Activated CD4-positive, alpha-beta memory T cell treated with anti-CD3 and anti-CD28 coated beads, Interleukin-2, amount 10 ng/mL, durations not matched to agents 7 days and 5 days (primary cell): ENCODE data around the gene ARHGEF12. TPM values are rescaled to one million over a fixed set of nuclear protein-coding genes. Genes with fewer than 3 reads are reported as not detected.

Experiments used
- CTCF ChIA-PET: fragments of 350-600 bp; sonication (Branson Sonifier 250); formaldehyde crosslinking; loops from one replicate; lab custom pipeline; 2021; ENCODE audit warnings: antibody characterized with exemption, inconsistent platforms; lab: Charles Lee
- POLR2A ChIA-PET: fragments of 350-600 bp; sonication (Branson Sonifier 250); formaldehyde crosslinking; loops from one replicate; lab custom pipeline; 2021; ENCODE audit warnings: antibody characterized with exemption; lab: Charles Lee
- DNase-seq: peaks from one replicate; pipeline ENCODE4 v3.0.0-alpha.2; 2020
- H3K27ac Mint-ChIP-seq: one replicate; pipeline ENCODE4 v1.8.0; 2021; ENCODE audit warnings: mild to moderate bottlenecking, mixed read lengths
- H3K27me3 Mint-ChIP-seq: one replicate; pipeline ENCODE4 v1.8.0; 2021; ENCODE audit warnings: mixed read lengths
- H3K36me3 Mint-ChIP-seq: one replicate; pipeline ENCODE4 v1.8.0; 2021; ENCODE audit warnings: low read depth, mixed read lengths
- H3K4me1 Mint-ChIP-seq: one replicate; pipeline ENCODE4 v1.8.0; 2021; ENCODE audit warnings: mixed read lengths
- H3K4me3 Mint-ChIP-seq: one replicate; pipeline ENCODE4 v1.8.0; 2021; ENCODE audit warnings: mild to moderate bottlenecking, mixed read lengths
- H3K9me3 Mint-ChIP-seq: one replicate; pipeline ENCODE4 v1.8.0; 2021; ENCODE audit warnings: mixed read lengths
- total RNA-seq, 2 experiments: library from RNA; stranded (reverse); gene quantifications; one replicate each; pipeline ENCODE4 v1.2.3, GENCODE V29; 2021

Gene ARHGEF12
- total RNA-seq, 2 experiments from 2014 or later, result 19.7 to 21.5 TPM

- H3K27ac Mint-ChIP-seq, result no peak overlapping the region
- ChIA-PET POLR2A (interaction anchor here (0.9 kb wide), 1 partner anchor 30 kb away, joined by 3 read pairs; no protein-coding TSS in a partner anchor), CTCF (interaction anchor here (0.6 to 10.1 kb wide), 6 partner anchors 14 to 179 kb away, joined by 3 to 272 read pairs (median 34); partner anchors contain the start of gene POU2F3)
- peaks cover 9% of the 10 kb centered on the region for H3K4me1 Mint-ChIP-seq
- no peaks in the 10 kb centered on the region for H3K9me3 Mint-ChIP-seq
- H3K27me3 Mint-ChIP-seq, result peaks cover 26% of the 10 kb centered on the region
- DNase-seq, result no peak
- H3K36me3 Mint-ChIP-seq, result no peaks in the 10 kb centered on the region
- no peak overlapping the region for H3K4me3 Mint-ChIP-seq
Measured at GRCh38 chr11:120304526-120304925, 31.7 kb upstream of the ARHGEF12 start.

DNA sequence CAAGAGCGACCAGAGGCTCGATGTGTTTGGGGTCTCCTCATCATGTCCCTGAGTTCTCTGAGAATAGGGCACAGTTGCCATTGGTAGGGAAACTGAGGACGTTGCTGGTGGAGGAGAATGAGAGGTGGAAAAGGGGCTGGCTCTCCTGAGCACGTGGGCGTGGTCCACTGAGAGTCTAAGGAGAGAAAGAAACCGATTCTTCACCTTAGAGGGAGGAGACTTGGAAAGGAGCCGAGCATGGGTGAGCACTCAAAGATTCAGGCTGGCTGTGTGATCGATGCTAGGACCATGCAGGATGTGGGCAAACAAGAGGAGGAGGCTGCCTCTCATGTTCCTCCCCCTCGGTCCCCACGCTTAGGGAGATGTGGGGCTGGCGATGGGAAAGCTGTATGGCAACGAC, 30.9 kb upstream of the ARHGEF12 start:
- POLR2A ChIA-PET, result no interaction called here
- no peak for DNase-seq
- CTCF ChIA-PET, result interaction anchor here (9.0 to 10.1 kb wide), 2 partner anchors 60 to 71 kb away, joined by 113 to 272 read pairs; partner anchors contain the start of gene POU2F3
- Mint-ChIP-seq H3K27ac (no peak overlapping the region), H3K9me3 (no peaks in the 10 kb centered on the region), H3K4me1 (peaks cover 9% of the 10 kb centered on the region), H3K4me3 (no peak overlapping the region), H3K36me3 (no peaks in the 10 kb centered on the region), H3K27me3 (peaks cover 21% of the 10 kb centered on the region)

GRCh38 chr11:120306519-120307242, 29.5 kb upstream of the ARHGEF12 start:
- Mint-ChIP-seq H3K4me3 (no peak overlapping the region), H3K4me1 (peaks cover 9% of the 10 kb centered on the region), H3K27me3 (peaks cover 20% of the 10 kb centered on the region), H3K27ac (no peak overlapping the region), H3K9me3 (no peaks in the 10 kb centered on the region), H3K36me3 (no peaks in the 10 kb centered on the region)
- ChIA-PET CTCF (no interaction called here), POLR2A (no interaction called here)
- no peak for DNase-seq

- Mint-ChIP-seq H3K27me3 (peaks cover 16% of the 10 kb centered on the region), H3K9me3 (no peaks in the 10 kb centered on the region), H3K4me1 (peaks cover 9% of the 10 kb centered on the region), H3K36me3 (no peaks in the 10 kb centered on the region), H3K27ac (no peak overlapping the region), H3K4me3 (no peak overlapping the region)
- no peak for DNase-seq
- CTCF ChIA-PET, result no interaction called here
- POLR2A ChIA-PET, result no interaction called here
Measured at GRCh38 chr11:120307476-120307875, 28.7 kb upstream of the ARHGEF12 start.

GRCh38 chr11:120308081-120308480, 28.1 kb upstream of the ARHGEF12 start:
- ChIA-PET CTCF (no interaction called here), POLR2A (no interaction called here)
- H3K9me3 Mint-ChIP-seq, result no peaks in the 10 kb centered on the region
- no peaks in the 10 kb centered on the region for H3K36me3 Mint-ChIP-seq
- no peak for DNase-seq
- H3K27ac Mint-ChIP-seq, result no peak overlapping the region
- no peak overlapping the region for H3K4me3 Mint-ChIP-seq
- H3K27me3 Mint-ChIP-seq, result peaks cover 22% of the 10 kb centered on the region
- H3K4me1 Mint-ChIP-seq, result peaks cover 9% of the 10 kb centered on the region

DNA sequence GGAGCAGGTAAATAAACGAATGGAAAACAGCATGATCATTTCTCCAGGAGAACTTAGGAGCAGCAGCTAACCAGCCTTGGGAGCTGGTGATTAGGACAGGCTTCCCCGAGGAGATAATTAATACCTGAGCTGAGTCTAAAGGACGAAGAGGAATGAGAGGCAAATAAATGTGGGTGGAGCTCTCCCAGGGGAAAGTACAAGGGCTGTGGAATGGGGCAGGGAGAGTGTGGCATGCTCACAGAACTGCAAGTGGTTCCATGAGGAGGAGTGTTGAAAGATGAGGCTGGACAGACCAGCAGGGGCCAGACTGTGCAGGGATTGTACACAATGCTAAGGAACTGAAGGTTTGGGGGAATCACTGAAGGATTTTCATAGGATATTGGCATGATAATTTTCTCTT, 25.3 kb upstream of the ARHGEF12 start:
- H3K27me3 Mint-ChIP-seq, result peaks cover 14% of the 10 kb centered on the region
- DNase-seq, result no peak
- ChIA-PET CTCF (no interaction called here), POLR2A (no interaction called here)
- H3K4me3 Mint-ChIP-seq, result no peak overlapping the region
- H3K36me3 Mint-ChIP-seq, result no peaks in the 10 kb centered on the region
- H3K9me3 Mint-ChIP-seq, result no peaks in the 10 kb centered on the region
- H3K4me1 Mint-ChIP-seq, result peaks cover 2% of the 10 kb centered on the region
- H3K27ac Mint-ChIP-seq, result no peak overlapping the region

- ChIA-PET CTCF (interaction anchor here (1.3 to 1.7 kb wide), 2 partner anchors 12 to 14 kb away, joined by 5 to 6 read pairs; no protein-coding TSS in a partner anchor), POLR2A (no interaction called here)
- H3K4me3 Mint-ChIP-seq, result no peak overlapping the region
- H3K9me3 Mint-ChIP-seq, result no peaks in the 10 kb centered on the region
- peaks cover 2% of the 10 kb centered on the region for H3K4me1 Mint-ChIP-seq
- H3K27me3 Mint-ChIP-seq, result peaks cover 33% of the 10 kb centered on the region
- H3K36me3 Mint-ChIP-seq, result no peaks in the 10 kb centered on the region
- no peak for DNase-seq
- no peak overlapping the region for H3K27ac Mint-ChIP-seq
Measured at GRCh38 chr11:120314861-120315260, 21.4 kb upstream of the ARHGEF12 start.

DNA sequence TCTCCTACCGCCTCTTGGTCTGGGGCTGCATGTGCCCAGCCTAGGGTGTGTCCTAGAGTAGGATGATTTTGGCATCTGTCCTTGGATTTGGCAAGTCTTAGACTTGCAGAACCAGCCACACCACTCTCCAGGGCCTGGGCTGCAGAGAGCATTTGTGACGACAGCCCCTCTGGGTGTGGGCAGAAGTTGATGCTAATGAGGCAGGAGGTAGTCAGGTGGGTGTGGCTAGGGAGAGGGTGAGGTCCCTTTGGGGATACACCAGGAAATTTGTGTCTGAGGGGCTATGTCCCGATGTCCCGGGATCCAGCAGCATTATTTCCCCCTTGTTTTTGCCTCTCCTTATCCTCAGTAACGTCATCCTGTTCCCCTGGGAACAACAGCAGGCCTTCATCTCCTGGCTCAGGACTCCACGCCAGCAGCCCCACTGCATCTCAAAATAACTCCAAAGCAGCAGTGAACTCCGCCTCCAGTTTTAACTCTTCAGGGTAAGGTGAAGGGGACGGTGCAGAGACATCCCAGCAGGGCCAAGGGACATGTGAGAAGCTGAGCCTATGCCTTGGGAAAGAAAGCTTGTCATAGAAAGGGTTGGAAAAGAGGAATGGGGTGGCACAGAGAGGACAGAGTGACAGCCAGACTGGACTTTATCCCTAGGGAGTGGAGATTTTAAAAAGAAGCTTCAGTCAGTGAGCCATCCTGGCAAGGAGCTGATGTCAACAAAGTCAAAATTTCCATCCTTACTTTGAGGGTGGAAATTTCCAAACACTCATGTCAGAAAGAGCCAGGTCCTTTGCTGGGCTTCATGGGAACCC, 19.1 kb upstream of the ARHGEF12 start:
- no peaks in the 10 kb centered on the region for H3K9me3 Mint-ChIP-seq
- H3K27ac Mint-ChIP-seq, result no peak overlapping the region
- H3K4me3 Mint-ChIP-seq, result no peak overlapping the region
- CTCF ChIA-PET, result interaction anchor here (1.2 to 2.7 kb wide), 2 partner anchors 14 to 18 kb away, joined by 3 to 16 read pairs; no protein-coding TSS in a partner anchor
- H3K4me1 Mint-ChIP-seq, result peaks cover 2% of the 10 kb centered on the region
- POLR2A ChIA-PET, result no interaction called here
- no peak for DNase-seq
- no peaks in the 10 kb centered on the region for H3K36me3 Mint-ChIP-seq
- H3K27me3 Mint-ChIP-seq, result peaks cover 41% of the 10 kb centered on the region

GRCh38 chr11:120317689-120318480, 18.3 kb upstream of the ARHGEF12 start:
- Mint-ChIP-seq H3K27ac (no peak overlapping the region), H3K4me1 (peaks cover 2% of the 10 kb centered on the region), H3K4me3 (no peak overlapping the region), H3K36me3 (no peaks in the 10 kb centered on the region), H3K27me3 (peaks cover 35% of the 10 kb centered on the region), H3K9me3 (no peaks in the 10 kb centered on the region)
- CTCF ChIA-PET, result interaction anchor here (1.2 to 2.7 kb wide), 2 partner anchors 15 to 17 kb away, joined by 3 to 16 read pairs; no protein-coding TSS in a partner anchor
- POLR2A ChIA-PET, result no interaction called here
- no peak for DNase-seq

- no peak for DNase-seq
- no peak overlapping the region for H3K4me3 Mint-ChIP-seq
- H3K4me1 Mint-ChIP-seq, result peaks cover 2% of the 10 kb centered on the region
- POLR2A ChIA-PET, result no interaction called here
- CTCF ChIA-PET, result interaction anchor here (2.7 kb wide), 1 partner anchor 16 kb away, joined by 16 read pairs; no protein-coding TSS in a partner anchor
- peaks cover 42% of the 10 kb centered on the region for H3K27me3 Mint-ChIP-seq
- no peak overlapping the region for H3K27ac Mint-ChIP-seq
- no peaks in the 10 kb centered on the region for H3K36me3 Mint-ChIP-seq
- no peaks in the 10 kb centered on the region for H3K9me3 Mint-ChIP-seq
Measured at GRCh38 chr11:120318906-120319305, 17.3 kb upstream of the ARHGEF12 start.

DNA sequence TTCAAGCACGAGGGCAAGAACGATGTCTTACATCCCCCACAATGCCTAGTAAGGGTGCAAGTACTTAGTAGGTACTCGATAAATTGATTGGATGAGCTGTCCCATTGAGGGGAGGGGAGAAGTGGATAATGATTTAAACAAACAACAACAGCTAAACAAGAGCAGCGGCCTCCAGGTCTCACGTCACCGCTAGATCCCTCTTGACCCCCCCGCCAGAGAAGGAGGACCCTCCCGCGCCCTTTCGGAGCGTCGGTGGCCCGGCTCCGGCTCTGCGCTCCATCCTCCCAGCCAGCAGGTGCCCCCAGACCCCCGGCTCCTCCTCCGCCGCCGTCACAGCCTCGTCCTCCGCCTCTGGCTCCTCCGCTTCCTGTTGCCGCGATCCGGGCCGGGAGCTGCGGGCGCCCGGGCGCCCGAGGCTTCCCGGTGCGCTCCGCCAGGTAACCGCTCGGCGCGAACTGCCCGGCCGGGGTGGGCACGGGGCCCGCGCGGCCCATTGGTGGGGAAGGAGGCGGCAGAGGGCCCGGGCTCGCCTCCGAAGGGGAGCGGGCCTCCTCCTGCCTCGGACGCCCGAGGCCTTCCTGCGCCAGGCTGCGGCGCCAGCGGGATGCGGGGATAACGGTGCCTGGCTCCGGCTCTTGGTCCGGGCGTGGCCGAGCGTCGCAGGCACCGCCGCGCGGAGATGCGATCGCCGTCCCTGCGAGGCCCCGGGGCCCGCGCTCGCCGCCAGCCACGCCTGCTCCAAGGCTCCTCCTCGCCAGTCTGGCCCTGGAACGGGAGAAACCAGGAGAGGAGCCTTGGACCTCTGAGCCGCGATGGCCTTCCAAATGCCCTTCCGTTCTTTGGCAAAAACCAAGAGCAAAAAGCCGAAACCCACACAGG, 11.0 kb upstream of the ARHGEF12 start, which contains the start of gene TLCD5:
TLCD5 (plus strand) TSS at position 368 of the 879 bp plus-strand sequence. CDS start 2,143 bp downstream, outside the sequence.
- H3K27ac Mint-ChIP-seq, result peak within 1 kb of the TSS; percentile 3
- POLR2A ChIA-PET, result interaction anchor here (0.7 kb wide), 1 partner anchor 76 kb away, joined by 3 read pairs; no protein-coding TSS in a partner anchor

More for the DNA sequence above, 11.0 kb upstream of the ARHGEF12 start, which contains the start of gene TLCD5:
- CTCF ChIA-PET, result interaction anchor here (1.5 kb wide), 1 partner anchor 9 kb away, joined by 3 read pairs; no protein-coding TSS in a partner anchor
- Mint-ChIP-seq H3K4me3 (peak within 1 kb of the TSS; percentile 68), H3K36me3 (no peaks in the 10 kb centered on the region), H3K27me3 (peaks cover 49% of the 10 kb centered on the region), H3K4me1 (peaks cover 22% of the 10 kb centered on the region), H3K9me3 (no peaks in the 10 kb centered on the region)
- DNase-seq, result peak; percentile 52
